HG03064 (cell line): Measurements from ENCODE around the gene KLHL4.
"Not testable (repeated sequence)": the region's sequence is repeated elsewhere in the genome, so short reads cannot be mapped to it uniquely, and the experiment has no call there.

ENCODE experiments used
- ATAC-seq: cut with Tn5 transposase; IDR thresholded peaks from one replicate; pipeline ENCODE4 v1.9.1; 2021; ENCODE audit warnings: low read depth; ENCODE audit not compliant: unreplicated experiment

KLHL4 gene

DNA sequence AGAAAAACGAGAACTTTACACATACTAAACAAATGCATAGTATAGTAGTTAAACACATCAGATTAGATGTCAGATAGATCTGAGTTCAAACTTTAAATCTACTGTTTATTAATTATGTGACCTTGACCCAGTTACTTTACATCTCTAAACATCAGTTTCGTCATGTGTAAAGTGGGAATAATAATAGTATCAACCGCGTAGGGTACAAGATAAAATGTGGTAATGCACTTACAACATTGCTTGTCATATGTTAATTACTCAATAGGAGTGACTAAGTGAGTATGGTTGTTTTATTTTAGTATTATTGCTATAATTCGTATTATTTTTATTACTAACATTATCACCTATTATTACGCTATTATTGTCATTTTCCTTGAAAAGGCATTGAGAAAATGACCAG, 144.2 kb downstream of the KLHL4 start:
- no peak for ATAC-seq

DNA sequence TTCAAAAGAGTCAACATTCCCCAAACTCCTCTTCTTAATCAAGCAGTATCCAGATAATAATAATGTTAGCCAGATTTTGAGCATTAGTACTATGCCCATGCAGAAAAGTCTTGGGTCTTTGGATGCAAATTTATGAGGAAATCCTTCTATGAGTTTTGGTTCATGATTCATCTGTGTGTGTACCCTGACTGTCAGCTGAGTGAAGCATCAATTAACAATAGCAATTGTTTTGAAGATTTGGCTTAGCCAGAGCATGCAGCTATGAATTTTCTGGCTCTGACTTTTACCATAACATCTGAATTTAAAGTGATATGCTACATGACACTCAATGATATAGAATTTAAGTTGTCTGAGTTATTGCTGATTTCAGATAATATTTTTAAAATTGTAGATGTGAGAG, 145.8 kb downstream of the KLHL4 start:
- no peak for ATAC-seq

DNA sequence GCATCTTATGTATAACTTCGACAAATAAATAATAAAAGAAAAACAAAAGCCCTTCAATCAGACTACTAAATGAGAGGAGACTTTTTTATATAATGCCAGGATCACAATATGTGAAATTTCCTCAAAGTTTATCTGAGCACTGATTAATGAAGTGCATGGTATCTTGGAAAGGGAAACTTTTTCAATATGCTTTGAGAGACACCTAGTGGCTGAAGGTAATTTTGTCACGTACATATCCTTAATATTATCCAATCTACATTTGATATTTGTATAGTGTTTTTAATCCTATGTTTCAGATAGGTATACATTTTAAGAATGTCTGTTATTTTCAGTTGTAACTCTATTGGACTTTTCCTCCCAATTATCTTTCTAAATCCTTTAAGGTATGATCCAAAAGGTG, 146.8 kb downstream of the KLHL4 start:
- ATAC-seq = no peak

DNA sequence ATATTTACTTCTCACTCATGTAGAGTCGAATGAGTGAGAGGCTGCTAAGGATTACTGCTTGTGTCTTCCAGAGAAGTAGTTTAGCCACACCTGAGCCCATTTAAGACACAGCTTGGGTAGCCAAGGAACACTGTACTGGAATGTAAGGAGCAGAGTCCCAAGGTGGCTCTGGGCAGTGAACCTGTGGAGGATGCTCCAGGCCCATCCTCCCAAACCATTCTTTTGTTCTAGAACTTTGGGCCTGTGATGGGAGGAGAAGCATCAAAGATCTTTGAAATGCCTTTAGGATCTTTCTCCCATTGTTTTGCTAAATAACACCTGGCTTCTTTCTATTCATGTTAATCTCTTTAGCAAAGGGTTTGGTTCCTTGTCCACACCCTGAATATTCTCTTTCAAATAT, 162.2 kb downstream of the KLHL4 start:
- no peak for ATAC-seq

DNA sequence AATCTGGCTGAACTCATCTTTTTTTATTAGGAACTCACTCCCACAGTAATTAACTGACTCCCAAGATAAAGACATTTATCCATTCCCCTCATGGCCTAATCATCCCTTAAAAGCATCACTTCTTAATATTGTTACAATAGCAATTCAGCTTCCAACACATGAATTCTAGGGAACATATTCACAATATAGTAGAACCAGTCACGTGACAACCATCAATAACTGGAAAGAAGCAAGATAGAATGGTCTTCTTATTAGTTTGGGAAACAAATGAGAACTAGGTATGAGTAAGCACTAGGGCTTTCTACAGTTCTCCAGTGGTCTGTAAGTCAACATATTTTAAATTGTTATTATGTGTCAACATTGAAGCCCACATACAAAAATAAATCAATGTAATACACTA, 170.1 kb downstream of the KLHL4 start:
- ATAC-seq = no peak

DNA sequence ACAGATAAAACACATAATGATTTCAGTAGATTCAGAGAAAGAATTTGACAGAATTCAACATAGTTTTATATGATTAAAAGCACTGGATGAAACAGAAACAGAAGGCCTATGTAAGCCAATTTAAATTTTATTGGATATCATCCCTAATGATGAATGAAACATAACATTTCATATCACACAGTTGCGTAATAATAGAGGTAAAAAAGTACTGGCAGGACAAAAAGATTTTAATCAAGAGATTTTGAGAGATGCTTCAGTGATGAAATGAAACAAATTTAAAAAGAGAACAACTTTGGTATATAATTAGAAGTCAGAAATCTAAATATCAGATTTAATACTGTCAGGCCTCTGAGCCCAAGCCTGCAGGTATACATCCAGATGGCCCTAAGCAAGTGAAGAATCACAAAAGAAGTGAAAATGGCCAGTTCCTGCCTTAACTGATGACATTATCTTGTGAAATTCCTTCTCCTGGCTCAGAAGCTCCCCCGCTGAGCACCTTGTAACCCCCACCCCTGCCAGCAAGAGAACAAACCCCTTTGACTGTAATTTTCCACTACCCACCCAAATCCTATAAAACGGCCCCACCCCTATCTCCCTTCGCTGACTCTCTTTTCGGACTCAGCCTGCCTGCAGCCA, 170.6 kb downstream of the KLHL4 start:
- not testable (repeated sequence) for ATAC-seq

DNA sequence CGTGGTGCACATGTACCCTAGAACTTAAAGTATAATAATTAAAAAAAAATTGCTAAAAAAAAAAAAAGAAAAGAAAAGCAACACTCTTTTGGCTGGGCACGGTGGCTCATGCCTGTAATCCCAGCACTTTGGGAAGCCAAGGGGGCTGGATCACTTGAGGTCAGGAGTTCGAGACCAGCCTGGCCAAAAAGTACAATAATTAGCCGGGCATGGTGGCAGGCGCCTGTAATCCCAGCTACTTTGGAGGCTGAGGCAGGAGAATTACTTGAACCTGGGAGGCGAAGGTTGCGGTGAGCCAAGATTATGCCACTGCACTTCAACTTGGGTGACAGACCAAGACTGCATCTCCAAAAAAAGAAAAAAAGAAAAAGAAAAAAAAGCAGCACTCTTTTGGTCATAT, 171.6 kb downstream of the KLHL4 start:
- ATAC-seq = not testable (repeated sequence)

DNA sequence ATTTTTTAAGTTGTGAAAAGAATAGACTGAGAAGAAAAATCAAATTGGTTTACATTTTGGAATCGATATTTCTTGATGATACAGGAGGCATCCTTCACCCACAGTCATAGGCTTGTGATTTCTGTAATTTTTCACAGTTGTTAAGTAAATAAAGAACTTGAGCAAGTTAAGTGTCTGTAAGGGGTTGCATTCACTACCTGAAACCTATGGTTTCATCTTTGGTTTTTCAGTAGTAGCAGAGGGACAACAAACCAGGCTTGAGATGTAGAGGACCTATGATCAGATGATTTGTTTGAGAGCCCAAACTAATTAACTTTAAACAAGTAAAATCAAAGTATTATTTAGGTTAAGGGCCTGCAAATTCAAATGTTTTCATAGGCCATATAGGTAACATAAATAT, 175.6 kb downstream of the KLHL4 start:
- ATAC-seq = no peak

DNA sequence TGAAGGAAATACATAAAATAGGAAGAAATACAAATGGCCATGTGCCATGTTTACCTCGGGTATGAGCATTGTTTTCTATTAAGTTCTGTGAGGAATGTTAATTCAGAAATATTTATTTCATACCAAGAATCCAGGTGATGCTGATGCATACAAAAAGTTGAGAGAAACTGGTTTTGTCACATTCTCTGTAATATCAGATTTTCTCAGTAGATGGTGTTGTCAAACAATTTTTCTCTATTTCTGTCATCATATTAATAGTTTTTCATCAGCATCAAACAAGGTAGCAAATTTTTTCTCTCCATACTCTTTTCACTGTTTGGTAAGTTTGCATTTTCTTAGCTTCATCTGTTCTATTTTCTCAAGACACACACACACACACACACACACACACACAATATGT, 179.8 kb downstream of the KLHL4 start:
- no peak for ATAC-seq

DNA sequence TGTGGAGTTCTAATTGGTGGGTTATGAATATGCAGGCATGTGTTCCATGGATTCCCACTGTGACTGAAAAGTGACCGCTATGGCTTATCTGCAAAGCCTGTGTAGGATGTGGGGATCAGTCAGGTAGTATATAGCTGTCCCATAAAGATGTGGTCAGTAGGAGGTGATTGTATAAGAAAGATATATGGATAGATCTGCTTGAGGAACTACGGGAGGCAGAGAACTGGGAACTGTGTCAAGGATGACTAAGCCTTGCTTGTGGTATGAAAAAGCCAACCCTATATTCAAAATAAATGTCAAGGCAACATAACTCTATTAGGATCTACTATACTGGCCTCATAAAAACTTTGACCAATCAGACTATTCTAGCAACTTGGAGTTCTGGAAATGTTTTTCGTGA, 185.2 kb downstream of the KLHL4 start:
- no peak for ATAC-seq

DNA sequence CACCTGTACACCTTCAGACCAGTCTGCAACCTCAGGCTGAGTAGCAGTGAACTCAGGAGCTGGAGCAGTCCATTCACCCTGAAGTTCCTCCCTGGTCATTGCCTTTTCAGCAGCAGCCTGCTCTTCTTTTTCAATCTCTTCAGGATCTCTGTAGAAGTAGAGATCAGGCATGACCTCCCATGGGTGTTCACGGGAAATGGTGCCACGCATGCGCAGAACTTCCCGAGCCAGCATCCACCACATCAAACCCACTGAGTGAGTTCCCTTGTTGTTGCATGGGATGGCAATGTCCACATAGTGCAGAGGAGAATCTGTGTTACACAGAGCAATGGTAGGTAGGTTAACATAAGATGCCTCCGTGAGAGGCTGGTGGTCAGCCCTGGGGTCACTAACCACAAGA, 185.9 kb downstream of the KLHL4 start:
- not testable (repeated sequence) for ATAC-seq

DNA sequence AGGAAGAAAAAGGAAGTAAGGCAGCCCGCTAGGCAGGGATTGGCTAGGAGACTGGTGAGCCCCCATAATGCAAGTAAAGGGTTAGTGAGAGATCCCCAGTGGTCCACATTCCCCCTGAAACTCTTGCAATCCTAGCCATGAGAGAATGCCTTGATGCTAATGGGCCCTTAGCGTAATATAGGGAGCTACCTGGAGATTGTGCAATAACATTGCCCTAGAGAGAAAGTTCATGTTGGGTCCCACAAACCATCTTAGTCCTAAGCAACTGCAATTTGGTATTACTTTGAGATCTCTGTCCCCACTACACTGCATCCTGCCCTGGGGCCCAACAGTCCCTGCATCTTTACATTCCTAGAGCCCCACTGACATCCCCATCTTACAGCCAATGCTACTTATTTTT, 188.5 kb downstream of the KLHL4 start:
- ATAC-seq = no peak

DNA sequence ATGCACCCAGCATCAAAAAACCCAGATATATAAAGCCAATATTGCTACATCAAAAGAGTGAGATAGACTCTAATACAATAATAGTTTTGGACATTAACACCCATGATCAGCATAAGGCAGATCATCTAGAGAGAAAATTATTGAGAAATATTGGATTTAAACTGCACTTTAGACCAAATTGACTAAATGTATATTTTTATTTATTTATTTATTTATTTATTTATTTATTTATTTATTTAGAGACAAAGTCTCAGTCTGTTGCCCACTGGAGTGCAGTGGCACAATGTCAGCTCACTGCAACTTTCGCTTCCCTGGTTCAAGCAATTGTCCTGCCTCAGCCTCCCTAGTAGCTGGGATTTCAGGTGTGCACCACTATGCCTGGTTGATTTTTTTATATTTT, 193.0 kb downstream of the KLHL4 start:
- ATAC-seq = no peak
